ENCODE results near the gene PIP5K1A.

DNA sequence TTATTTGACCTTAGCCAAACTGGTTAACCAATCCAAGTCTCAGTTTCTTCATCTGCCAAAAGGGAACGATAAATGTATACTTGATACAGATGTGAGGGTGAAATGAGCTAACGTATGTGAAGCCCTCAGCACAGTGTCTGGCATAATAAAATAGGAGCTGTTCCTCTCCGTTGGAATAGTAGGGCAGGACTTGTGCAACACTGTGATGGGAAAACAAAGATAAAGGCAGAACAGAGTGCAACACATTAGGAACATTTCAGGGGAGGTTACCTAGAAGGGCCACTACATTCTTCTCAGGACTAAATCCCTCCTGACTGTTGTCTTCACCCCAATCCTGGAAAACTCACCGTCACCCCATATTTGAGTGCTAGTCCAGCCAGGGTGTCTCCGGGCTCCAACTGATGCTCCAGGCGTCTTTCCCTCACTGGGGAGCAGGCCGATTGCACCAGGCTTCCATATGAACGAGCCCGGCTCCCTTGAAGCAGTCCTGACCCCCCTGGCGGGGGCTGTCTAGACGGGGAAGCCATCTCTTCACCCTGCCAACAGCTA, 33.5 kb upstream of the PIP5K1A start:
- no peak for TF ChIP-seq ZNF8 (CRISPR knock-in tag; IDR thresholded peaks at IDR 0.05)
- TF ChIP-seq OSR1 (CRISPR knock-in tag; IDR thresholded peaks at IDR 0.05): no peak
- no peak for TF ChIP-seq ZFP3 (CRISPR knock-in tag; IDR thresholded peaks at IDR 0.05)
